Measurements from ENCODE around the gene RTN4R.
"Not testable (repeated sequence)": the region's sequence is repeated elsewhere in the genome, so short reads cannot be mapped to it uniquely, and the experiment has no call there.

RTN4R gene

DNA sequence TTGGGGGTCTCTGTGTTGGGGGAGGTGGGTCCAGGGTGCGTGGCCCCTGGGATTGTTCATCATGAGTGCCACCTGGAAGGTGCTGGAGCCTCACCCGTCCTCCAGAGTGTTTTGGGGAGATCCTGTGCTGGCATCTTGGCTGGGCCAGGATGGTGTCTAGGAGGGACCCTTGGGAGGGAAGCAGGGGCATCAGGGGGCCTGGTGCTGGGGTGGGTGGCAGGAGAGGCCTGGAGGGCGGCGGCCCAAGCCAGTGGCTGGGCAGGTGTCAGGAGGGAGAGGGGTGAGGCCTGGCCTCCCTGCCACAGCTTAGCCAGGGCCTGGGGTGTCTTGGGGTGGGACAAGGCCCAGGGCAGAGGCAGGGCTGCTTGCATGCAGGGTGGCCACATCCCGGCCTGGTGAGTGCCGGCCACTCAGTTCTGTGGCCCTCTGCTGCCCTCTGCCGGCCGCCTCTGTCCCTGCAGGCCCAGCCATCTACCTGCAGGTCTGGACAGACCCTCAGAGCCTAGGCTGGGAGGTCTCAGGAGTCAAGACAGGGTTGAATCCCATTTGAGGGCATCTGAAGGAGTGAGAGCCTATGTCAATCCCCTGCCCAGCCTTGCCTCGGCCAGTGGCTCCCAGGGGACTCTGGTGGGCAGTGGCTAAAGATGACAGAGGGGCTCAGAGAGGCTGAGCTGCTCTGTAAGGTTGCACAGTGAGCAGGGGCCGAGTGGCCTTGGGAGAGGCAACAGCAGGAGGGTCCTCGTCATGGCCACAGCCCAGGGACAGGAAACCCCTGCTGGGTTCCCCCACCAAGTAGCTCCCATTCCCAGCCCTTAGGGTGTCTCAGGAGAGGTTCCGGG is 17.6 kb upstream of the RTN4R start:
- DNase-seq = peak; percentile 83

DNA sequence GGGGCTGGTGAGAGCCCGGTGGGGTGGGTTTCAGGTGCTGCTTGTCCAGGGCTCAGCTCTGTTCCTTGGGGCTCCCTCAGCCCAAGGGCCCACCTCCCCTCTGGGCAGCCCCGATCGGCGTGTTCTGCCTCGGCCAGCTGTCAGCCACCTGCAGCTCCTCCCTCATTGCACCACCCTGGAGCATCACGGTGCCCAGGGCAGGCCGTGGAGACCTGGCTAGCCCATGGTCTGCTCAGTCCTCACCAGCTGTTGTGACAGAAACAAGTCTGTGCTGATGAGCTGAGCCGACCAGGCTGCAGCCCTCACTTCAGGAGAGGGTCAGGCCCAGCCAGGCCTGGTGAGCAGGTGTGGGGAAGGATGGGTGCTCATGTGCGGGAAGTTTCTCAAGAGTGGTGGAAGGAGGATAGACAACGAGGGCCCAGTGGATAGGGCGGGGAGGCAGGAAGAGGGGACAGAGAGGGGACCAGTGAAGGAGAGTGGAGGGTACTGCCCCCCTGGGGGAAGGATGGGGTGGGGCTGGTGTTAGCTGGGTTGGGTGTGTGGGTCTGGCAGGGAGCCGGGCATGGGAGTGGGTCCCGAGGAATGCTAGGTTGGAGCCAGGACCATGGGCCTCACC is 16.5 kb upstream of the RTN4R start:
- DNase-seq = no peak

DNA sequence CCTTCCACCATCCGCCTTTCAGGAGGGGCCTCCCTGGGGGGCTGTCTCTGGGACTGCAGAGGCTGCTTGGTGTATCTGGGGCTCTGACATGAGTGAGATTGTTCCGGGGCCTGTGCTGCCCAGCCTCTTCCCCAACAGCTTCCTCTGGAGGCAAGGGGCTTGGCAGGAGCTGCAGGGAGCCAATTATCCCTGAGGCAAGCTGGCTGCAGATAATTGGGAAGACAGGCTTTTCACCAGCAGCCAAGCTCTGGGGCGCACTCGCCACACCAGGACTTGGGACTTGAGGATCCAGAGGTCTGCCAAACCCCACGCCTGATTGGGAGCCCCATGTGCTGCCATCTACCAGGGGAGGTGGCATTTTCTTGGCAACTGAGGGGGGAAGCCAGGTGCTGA is 15.6 kb upstream of the RTN4R start:
- no peak for DNase-seq

GRCh38 chr22:20282901-20283673 is 15.0 kb upstream of the RTN4R start:
- no peak for DNase-seq

DNA sequence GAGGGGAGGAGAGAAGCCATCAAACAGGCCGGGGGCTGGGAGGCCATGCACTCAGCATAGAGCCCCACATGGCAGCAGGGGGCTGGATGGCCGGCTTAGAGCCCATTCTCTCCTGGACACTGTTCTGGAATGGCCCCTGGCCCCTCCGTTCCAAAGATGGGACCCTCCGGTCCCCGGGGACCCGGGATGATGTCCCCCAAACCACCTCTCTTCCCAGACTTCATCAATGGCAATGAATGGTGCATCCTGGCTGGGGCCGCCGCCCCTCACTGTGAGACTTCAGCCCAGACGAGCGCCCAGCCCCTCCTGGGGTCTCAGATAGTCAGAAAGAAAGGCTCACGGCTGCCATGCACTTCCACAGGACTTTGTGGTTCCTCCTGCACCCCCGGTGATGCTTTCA is 13.8 kb upstream of the RTN4R start:
- DNase-seq = no peak

DNA sequence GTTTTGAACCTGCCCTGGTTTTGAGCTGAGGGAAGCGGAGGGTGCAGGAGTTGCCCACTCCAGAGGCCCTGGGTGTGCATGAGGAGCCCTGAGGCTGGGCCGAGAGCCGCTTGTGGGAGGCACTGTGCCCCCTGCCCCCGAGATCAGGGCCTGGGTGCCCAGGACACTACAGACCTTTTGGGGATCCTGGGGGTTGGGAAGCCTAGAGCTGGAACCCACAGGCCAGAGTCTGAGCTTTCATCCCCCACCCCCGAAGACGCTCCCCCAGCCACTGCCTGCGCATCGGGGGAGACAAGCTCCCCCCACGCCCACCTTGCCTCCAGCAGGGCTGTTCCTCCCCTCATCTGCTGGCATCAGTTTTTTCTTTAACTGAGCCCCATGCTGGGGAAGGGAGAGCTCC is 13.4 kb upstream of the RTN4R start:
- DNase-seq = not testable (repeated sequence)

DNA sequence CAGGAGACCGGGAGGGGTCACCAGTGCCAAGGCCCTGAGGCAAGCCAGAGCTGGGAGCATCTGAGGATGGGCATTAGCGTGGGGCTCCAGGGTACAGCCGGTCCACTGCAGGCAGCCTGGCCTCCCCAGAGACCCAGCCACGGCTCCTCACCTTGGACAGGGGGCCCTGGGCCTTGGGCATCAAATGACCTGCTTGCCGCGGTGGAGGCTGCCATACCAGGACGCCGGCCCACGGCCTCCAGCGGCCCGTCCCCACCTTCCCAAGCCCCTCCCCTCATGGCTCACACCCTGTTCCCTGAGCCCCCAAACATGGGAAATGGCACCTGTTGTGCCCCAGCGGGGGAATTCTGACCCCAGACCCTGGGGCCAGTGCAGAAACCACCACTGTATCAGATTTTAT is 12.7 kb upstream of the RTN4R start:
- DNase-seq = no peak

DNA sequence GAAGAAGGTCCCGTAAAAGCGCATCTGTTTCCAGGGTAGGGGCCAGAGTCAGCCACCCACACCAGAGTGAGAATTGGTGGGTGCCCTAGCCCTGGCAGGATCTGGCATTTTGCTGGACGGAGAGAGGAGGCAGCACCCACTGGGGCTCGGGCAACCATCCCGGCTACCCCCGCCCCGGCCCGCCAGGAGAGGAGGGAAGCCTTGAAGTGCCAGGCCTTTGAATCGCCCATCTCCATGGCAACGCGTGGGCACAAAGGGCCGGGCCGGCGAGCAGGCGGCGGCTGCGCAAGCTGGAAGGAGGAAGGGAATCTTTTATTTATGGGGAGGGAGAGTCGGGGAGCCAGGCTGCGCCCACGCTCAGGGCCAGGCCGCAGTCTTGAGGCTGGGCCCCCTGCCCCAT is 12.0 kb upstream of the RTN4R start:
- DNase-seq = not testable (repeated sequence)

GRCh38 chr22:20279662-20280134 is 11.6 kb upstream of the RTN4R start:
- DNase-seq = no peak

DNA sequence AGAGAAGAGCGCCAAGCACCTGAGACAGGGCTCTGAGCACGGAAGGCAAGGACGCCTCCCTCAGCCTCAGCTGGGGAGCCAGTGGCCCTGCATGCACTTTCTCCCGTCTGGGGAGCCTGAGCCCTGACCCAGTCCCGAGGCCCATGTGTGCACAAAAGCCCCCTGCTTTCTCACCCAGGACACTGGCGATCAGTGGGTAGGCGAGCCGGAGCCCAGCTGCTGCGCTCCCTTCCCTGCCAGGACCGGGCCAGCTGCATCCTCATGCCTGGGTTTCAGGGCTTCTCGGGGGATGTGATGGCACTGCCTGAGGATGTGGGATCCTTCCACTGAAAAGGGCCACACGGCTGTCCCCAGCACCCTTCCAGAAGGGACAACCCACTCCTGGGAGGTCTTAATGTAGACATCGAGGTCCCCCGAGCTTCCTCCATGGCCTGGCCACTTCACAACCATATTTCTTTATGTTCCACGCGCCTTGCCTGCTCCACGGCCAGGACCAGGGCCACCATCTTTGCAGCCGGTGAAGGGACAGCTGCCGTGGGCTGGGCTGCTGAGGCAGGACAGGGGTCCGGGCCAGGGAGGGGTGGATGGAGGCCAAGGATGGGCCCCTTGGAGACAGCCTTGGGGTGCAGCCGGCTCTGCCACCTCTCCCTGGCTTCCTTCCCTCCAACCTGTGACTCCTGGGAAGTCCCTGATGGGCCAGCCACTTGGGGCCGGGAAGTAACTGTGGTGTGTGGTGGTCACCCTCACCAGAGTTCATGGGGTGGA is 10.8 kb upstream of the RTN4R start:
- DNase-seq = not testable (repeated sequence)

DNA sequence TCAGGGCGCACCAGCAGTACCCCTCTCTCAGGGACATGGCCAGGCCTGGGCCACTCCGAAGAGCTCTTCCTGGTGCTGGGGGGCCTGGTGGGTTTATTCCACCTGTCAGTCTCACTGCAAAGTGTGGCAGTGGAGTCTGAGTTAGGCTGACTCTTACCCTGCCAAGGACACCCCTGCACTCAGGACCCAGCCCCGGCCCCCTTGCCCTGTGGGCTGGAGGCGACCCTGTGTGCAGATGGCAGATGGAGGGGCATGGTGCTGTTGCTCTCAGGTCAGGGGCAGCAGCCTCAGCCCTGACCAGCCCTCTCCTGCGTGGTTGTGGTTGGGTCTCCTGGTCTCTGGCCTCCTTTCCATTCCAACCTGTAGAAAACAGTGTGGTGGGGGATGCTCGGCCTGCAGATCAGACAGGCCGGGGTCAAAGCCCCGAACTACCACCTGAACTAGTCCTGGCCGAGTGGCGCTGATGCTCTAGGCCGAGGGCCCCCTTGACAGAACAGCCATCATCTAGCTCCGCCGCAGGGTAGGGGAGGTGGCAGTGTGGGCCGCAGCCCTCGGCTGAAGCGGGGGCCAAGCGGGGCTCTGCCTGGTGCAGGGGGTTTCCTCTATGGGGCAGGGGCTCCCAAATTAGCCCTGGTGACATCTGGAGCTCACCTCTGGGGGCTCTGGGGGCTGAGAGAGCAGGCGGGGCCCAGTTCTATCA is 10.0 kb upstream of the RTN4R start:
- DNase-seq = not testable (repeated sequence)

DNA sequence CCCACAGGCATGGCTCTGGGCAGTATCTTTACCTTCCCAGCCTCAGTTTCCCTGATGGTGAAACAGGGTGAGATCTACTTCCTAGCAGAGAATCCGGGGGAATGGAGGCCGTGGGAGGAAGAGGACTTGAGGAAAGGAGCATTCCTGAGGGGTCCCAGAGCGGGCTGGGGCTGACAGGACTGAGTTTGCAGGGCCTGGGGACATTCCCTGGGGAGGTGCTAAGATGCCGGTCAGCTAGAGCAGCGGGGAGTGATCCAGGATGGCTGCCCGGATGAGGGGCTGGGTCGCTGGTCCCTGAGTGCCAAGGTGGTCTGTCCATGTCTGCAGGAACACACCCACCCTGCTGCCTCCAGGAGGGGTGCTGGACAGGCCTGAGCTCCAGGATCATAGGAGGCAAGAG is 8.3 kb upstream of the RTN4R start:
- DNase-seq = no peak

GRCh38 chr22:20275836-20276235 is 7.7 kb upstream of the RTN4R start:
- no peak for DNase-seq

- DNase-seq = not testable (repeated sequence)
Observed at GRCh38 chr22:20275325-20275724, 7.2 kb upstream of the RTN4R start.

GRCh38 chr22:20274374-20274773 is 6.3 kb upstream of the RTN4R start:
- DNase-seq = not testable (repeated sequence)

DNA sequence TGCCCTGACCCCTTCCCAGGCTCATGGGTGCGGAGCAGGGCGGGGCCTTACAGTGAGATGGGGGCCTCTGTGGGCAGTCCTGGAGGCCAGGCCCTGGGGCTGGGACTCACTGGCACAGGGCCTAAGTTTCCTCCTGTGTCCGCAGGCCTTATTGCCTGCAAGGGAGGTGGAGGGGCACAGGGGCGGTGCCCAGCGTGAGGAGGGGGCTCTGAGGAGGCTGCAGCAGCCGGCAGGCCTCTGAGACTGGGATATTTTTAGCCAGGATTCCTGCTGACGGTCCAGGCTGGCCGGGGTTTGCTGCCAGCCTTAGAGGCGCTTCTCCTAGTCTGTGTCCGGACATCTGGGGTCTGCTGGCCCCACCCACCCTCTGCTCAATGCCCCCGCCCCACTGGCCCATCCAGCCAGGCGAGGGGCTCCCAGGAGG is 5.7 kb upstream of the RTN4R start:
- no peak for DNase-seq

GRCh38 chr22:20272700-20273099 is 4.6 kb upstream of the RTN4R start:
- DNase-seq = no peak

DNA sequence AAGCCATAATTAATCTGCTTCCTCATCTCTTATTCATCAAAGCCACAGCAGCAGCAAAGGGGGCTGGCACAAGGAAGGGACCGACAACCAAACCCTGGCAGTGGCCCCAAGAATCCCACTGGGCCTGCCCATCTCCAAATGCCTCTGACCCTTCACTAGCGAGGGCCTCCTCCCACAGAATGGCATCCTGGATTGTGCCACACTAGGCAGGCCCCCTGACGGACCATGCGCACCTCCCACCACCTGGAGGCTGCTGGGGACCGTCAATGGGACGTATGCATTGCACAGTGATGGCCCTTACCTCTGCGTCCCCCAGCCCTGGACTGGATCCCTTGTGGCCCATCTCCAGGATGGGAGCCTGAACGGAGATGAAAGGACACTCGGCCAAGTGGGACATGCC is 4.1 kb upstream of the RTN4R start:
- no peak for DNase-seq

- DNase-seq = no peak
Observed at GRCh38 chr22:20271114-20271994, 3.2 kb upstream of the RTN4R start.

- not testable (repeated sequence) for DNase-seq
Observed at GRCh38 chr22:20270190-20271113, 2.3 kb upstream of the RTN4R start.

All from CD4-positive, alpha-beta T cell treated with Interleukin-6 for 4 hours (primary cell).